OCI-LY3 (cell line): Measurements from ENCODE around the gene SLC2A4RG.

ENCODE experiments used
- CTCF ChIP-seq: fragments of 200-600, 300-600 bp; sonication (generic); IDR thresholded peaks from 2 replicates; pipeline ENCODE4 v1.5.1; 2014; ENCODE audit warnings: antibody characterized with exemption, low read length, low read depth
- EZH2phosphoT487 ChIP-seq: fragments of 200-600 bp; shearing (Covaris generic); IDR thresholded peaks from 2 replicates; pipeline ENCODE4 v1.6.1; 2018; ENCODE audit warnings: antibody characterized with exemption, mixed run types, low read depth

DNA sequence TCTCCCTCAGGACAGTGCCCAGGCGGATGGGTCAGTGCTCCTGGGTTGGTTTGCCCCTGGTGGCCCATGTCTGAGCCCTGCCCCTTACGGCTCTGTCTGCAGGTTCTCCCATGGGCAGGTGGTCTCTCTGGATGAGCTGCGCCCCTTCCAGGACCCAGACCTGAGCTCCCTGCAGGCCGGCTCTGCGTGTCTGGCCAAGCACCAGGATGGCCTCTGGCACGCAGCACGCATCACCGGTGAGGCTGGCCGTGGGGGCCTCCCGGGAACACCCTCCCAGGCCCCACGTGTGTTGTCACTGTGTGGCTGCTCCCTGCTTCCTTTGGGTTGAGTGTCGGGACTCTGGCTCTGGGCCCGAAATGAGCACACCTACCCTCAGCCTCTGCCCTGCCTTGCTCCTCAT, 6.5 kb upstream of the SLC2A4RG start:
- no peak for TF ChIP-seq CTCF
- no peak for TF ChIP-seq EZH2phosphoT487
